Stomach smooth muscle (tissue), 2 donors: ENCODE results near the gene KATNIP.

Experiments
- H3K27ac ChIP-seq: one replicate; pipeline ENCODE4 v1.7.0; 2013; ENCODE audit warnings: mild to moderate bottlenecking, low read length, inconsistent platforms
- H3K27me3 ChIP-seq, 2 donors: one replicate each; pipeline ENCODE4 v1.7.0; 2013; ENCODE audit warnings: low read length in 2 of 2; ENCODE audit not compliant: insufficient read depth in 2 of 2, control insufficient read depth in 1 of 2
- H3K36me3 ChIP-seq, 2 donors: one replicate each; pipeline ENCODE4 v1.7.0; 2013; ENCODE audit warnings: low read length in 2 of 2; ENCODE audit not compliant: control insufficient read depth in 2 of 2, insufficient read depth in 2 of 2
- H3K4me1 ChIP-seq: one replicate; pipeline ENCODE4 v1.7.0; 2013; ENCODE audit warnings: low read length; ENCODE audit not compliant: control insufficient read depth, insufficient read depth
- H3K4me3 ChIP-seq, 2 donors: one replicate each; pipeline ENCODE4 v1.7.0; 2013; ENCODE audit warnings: low read length in 2 of 2
- H3K9ac ChIP-seq, 2 donors: one replicate each; pipeline ENCODE4 v1.7.0; 2013; ENCODE audit warnings: low read length in 2 of 2, mild to moderate bottlenecking in 1 of 2
- H3K9me3 ChIP-seq, 2 donors: one replicate each; pipeline ENCODE4 v1.7.0; 2013; ENCODE audit warnings: low read length in 2 of 2; ENCODE audit not compliant: control insufficient read depth in 2 of 2
- donor health status: healthy.
- donor health status: Pancreatic carcinoma.

The KATNIP gene

DNA sequence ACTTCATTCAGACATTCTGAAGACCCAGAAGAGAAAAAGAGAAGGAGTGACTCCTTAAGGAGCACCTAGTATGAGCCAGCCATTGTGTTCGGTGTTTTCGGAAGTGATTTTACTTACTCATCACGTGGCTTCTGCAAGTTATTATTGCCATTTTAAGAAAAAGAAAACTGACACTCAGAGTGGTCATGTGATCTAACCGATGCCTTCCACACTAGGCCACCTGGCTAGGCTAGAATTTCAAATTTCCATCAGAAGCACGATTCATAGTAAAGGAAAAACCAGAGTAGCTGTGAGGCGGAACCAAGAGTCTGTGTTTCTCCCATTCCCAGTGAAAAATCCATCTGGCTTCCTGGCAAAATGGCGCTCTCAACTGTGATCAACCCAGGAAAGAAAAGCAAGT lies 32.3 kb upstream of the KATNIP start:
- Histone ChIP-seq H3K9ac (no peak overlapping the region), H3K27me3 (no peaks in the 10 kb centered on the region), H3K36me3 (peaks cover 13 to 18% of the 10 kb centered on the region in 2 donors), H3K4me1 (peaks cover 46% of the 10 kb centered on the region), H3K4me3 (no peak overlapping the region), H3K27ac (peak overlapping the region; percentile 94), H3K9me3 (no peaks in the 10 kb centered on the region)

DNA sequence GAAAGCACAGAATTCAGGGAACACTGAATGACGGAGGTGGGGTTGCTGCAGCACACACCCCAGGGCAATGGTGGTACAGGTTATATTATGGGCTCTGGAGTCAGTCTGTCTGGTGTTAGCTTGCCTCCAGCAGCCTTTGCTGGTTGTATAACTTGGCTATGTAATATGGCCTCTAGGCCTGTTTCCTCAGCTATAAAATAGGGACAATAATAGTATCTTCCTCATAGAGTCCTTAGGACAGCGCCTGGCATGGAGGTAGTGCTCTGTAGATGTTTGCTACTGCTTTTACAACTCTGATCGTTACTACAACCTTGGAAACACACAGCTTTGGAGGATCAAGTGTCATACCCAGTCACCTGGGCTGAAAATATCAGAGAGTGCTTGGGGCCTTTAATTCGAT lies 31.7 kb upstream of the KATNIP start:
- H3K9ac ChIP-seq = no peak overlapping the region
- H3K4me1 ChIP-seq = peaks cover 46% of the 10 kb centered on the region
- H3K4me3 ChIP-seq = no peak overlapping the region
- H3K27me3 ChIP-seq = no peaks in the 10 kb centered on the region
- H3K27ac ChIP-seq = no peak overlapping the region
- H3K9me3 ChIP-seq = no peaks in the 10 kb centered on the region
- H3K36me3 ChIP-seq = peaks cover 13 to 14% of the 10 kb centered on the region in 2 donors

DNA sequence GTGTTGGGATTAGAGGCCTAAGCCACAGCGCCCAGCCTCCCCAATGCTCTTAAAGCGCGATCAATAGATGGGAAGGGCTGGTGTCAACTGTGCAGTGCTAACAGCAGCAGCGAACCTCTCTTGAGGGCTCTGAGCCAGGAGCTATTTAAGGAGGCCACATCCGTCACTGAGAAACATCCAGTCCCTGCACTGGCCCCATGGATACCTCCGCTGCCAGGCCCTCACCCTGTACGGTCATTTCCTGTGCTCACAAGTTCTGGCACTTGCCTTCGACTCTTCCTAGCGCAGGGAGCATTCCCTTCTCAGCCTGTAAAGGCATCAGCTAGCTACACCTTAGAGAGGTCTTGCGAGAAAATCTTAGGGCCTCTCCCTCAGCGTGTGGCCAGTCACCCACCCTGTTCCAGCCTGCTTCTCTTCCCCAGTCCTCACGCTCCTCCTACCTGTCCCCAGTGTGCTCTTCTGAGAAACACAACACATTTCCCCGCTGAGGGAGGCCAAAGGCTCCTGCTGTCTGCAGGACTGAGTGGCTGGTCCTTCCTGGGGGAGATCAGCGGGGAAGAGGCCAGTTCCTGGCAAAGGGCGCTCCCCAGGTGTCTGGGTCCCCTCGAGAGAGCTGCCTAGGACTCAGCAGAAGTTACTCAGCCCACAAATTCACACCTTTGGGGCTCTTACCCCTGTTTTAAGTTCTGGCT lies 28.8 kb upstream of the KATNIP start:
- Histone ChIP-seq H3K4me3 (peak overlapping the region in 1 of 2 donors; percentile 29), H3K4me1 (peaks cover 24% of the 10 kb centered on the region), H3K27me3 (no peaks in the 10 kb centered on the region), H3K9me3 (peaks cover 4 to 5% of the 10 kb centered on the region in 2 donors), H3K9ac (peak overlapping the region; percentile 49 to 76), H3K27ac (peak overlapping the region; percentile 97), H3K36me3 (peaks cover 31 to 34% of the 10 kb centered on the region in 2 donors)

DNA sequence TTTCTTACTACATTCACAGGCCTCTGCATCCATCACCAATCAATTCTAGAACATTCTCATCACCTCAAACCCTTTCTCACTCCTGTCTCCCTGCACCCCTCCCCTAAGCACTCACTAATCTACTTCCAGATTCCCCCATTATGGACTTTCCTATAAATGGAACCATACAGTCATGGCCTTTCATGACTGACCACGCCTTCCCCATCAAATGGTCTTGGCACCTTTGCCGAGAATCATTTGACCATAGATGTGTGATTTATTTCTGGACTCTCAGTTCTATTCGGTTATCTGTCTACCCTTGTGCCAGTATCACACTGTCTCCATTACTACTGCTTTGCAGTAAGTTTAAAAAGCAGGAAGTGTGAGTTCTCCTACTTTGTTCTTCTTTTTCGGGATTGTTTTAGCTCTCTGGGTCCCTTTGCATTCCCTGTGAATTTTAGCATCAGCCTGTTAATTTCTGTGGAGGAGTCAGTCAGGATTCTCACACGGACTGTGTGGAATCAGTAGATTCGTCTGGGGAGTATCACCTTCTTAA lies 27.7 kb upstream of the KATNIP start:
- no peak overlapping the region for H3K9ac ChIP-seq
- H3K4me1 ChIP-seq = peaks cover 15% of the 10 kb centered on the region
- peaks cover 41 to 42% of the 10 kb centered on the region in 2 donors for H3K36me3 ChIP-seq
- no peaks in the 10 kb centered on the region for H3K27me3 ChIP-seq
- H3K9me3 ChIP-seq = peaks cover 4 to 5% of the 10 kb centered on the region in 2 donors
- no peak overlapping the region for H3K4me3 ChIP-seq
- H3K27ac ChIP-seq = peak overlapping the region; percentile 97

DNA sequence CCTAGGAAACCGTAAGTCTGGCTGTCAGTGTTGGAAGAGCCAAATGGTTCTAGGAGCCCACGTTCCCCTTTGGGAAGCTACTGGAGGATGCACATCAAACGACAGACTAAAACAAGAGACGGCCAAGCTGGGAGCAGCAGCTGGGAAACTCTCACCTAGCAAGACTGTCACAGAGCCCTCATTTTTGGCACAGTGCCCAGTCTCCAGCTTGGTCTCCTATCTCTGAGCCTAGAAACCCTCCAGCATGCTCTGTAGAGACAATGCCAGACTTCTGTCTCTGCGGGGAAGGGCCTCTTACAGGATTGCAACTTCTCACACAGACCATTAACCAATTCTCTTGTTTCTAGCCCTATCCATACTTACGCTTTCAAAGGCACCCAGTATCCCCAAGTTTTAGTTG lies 23.8 kb upstream of the KATNIP start:
- H3K36me3 ChIP-seq = peaks cover 63 to 64% of the 10 kb centered on the region in 2 donors
- H3K27ac ChIP-seq = no peak overlapping the region
- no peak overlapping the region for H3K9ac ChIP-seq
- no peak overlapping the region for H3K4me3 ChIP-seq
- H3K9me3 ChIP-seq = peaks cover 4 to 5% of the 10 kb centered on the region in 2 donors
- H3K4me1 ChIP-seq = peaks cover 5% of the 10 kb centered on the region
- no peaks in the 10 kb centered on the region for H3K27me3 ChIP-seq

DNA sequence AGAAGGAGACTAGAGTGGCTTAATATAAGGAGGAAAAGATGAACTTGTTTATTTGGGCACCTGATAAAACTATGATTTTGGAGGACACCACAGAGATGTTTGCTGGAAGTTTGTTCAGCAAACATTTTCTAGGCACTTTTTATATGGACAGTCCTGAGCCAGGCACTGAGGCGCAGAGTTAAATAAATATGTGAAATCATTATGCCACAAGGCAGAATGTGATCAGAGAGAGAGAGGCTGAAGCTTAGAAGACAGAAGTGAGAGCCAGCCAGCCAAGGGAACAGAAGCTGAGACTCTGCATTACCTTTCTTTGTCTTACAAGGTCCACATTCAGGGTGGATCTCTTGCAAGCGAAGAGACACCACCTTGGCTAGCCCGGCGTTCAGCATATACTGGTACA lies 21.6 kb upstream of the KATNIP start:
- H3K4me1 ChIP-seq = no peaks in the 10 kb centered on the region
- no peak overlapping the region for H3K27ac ChIP-seq
- no peak overlapping the region for H3K4me3 ChIP-seq
- H3K9ac ChIP-seq = no peak overlapping the region
- no peaks in the 10 kb centered on the region for H3K27me3 ChIP-seq
- H3K9me3 ChIP-seq = peaks cover 4 to 5% of the 10 kb centered on the region in 2 donors
- peaks cover 78 to 83% of the 10 kb centered on the region in 2 donors for H3K36me3 ChIP-seq

DNA sequence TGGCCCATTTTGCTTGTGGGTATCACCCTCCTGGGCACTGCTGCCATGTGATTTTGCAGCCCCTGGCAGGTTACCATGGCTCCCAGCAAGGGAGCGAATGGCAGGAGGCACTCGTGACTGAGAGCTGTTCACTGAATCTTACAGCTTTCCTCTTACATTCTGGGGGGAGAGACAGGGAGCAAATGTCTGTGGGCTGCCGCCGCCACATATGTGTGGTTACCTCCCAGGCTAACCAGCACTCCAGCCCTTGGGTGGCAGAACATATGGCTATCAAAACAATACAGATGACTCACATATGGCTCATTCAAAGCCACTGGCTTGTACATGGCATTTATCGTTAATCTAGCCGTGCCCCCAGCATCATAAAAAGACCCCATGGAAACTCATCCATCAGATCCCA lies 20.0 kb upstream of the KATNIP start:
- no peak overlapping the region for H3K4me3 ChIP-seq
- H3K36me3 ChIP-seq = peaks cover 80 to 81% of the 10 kb centered on the region in 2 donors
- H3K9me3 ChIP-seq = peaks cover 4 to 5% of the 10 kb centered on the region in 2 donors
- no peaks in the 10 kb centered on the region for H3K4me1 ChIP-seq
- H3K27me3 ChIP-seq = no peaks in the 10 kb centered on the region
- H3K9ac ChIP-seq = no peak overlapping the region
- no peak overlapping the region for H3K27ac ChIP-seq

DNA sequence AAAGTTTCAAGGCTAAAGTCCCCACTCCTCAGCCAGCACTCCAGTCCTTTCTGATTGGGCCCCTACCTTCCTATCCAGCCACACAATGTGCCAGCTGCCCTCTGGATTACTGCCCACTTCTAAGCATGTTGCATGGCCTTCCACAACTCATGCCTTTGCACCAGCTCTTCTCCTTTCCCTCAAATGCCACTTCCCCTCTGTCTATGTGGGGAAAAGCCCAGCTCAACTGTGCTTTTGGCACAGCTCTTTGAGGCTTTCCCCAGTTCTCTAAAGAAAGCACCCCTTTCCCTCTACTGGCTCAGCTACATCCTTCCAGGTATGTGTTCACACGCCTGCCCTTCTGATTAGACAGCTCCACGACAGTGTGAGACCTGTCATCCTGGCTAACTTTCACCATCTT lies 18.8 kb upstream of the KATNIP start:
- Histone ChIP-seq H3K27ac (no peak overlapping the region), H3K9ac (no peak overlapping the region), H3K36me3 (peaks cover 73 to 77% of the 10 kb centered on the region in 2 donors), H3K9me3 (no peaks in the 10 kb centered on the region), H3K27me3 (no peaks in the 10 kb centered on the region), H3K4me1 (no peaks in the 10 kb centered on the region), H3K4me3 (no peak overlapping the region)

DNA sequence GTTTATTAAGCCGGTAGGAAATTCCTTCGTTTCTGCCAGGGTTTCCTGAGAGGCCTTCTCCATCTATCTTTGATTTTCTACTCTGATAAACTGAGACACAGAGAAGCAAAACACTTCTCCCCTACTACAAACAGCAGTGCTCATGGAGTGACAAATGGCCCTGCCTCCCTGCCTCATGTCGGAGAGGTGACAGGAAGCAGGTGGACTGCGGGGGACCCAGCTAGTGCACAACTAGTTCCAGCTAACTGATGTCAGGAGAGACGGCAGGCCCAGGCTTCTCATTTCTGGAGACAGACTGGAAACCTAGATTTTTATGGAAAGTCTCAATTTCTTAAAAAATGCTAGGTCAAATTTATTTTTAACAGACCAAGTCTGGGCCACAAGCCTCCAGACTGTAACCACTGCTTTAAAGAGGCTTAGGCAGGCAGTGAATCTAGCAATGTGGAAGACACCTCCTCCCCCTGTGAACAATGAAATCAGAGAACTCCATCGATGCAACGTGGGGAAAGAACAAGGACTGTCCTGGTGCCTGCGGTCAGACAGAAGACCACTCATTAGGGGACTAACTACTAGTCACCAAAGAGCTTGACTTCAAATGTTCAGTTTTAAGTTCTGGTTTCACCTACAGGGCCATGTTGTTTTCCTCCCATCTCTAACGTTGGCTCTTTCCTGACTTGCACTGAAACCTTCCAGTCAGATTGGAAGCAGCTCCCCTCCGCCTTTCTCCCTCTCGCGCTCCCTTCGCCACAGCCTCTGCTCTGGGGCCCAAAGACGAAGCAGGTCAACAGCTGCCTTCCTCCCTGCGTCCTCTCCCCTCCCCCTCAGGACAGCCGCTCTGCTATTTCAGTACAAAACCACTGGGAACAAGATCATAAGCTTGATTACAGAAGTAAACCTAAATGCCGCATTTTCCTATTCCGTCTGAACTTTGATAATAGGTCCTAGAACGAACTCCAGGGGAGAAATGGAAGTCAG lies 17.8 kb upstream of the KATNIP start:
- no peaks in the 10 kb centered on the region for H3K4me1 ChIP-seq
- H3K27ac ChIP-seq = no peak overlapping the region
- peak overlapping the region in 1 of 2 donors; percentile 29 for H3K9ac ChIP-seq
- H3K27me3 ChIP-seq = no peaks in the 10 kb centered on the region
- H3K36me3 ChIP-seq = peaks cover 72 to 73% of the 10 kb centered on the region in 2 donors
- H3K9me3 ChIP-seq = no peaks in the 10 kb centered on the region
- H3K4me3 ChIP-seq = no peak overlapping the region

DNA sequence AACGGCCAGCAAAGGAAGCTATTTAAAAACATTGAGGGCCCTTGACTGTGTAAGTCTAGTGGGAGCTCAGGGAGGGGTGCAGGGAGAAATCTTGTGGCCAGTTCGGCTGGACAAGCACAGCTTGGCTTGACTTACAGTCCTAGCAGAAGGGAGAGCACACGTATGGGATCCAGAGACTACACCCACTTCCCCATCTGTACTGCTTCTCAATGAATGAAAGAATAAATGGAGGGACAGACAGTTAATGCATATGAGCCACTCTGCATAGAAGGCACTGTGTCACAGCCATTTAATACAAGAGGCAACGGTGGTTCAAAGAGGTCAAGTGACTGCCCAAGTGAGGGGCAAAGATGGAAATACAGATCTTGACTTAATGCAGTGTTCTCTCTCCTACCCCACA lies 15.7 kb upstream of the KATNIP start:
- Histone ChIP-seq H3K4me1 (no peaks in the 10 kb centered on the region), H3K9me3 (no peaks in the 10 kb centered on the region), H3K36me3 (peaks cover 70% of the 10 kb centered on the region in 2 donors), H3K27me3 (no peaks in the 10 kb centered on the region), H3K4me3 (no peak overlapping the region), H3K27ac (no peak overlapping the region), H3K9ac (no peak overlapping the region)
